KMS-11 (cell line): Measurements from ENCODE around the gene RNF166.

Source experiments
- H2AFZ ChIP-seq: fragments of 200-600 bp; sonication (generic); 2 replicates; pipeline ENCODE4 v1.6.1; 2016; ENCODE audit warnings: antibody characterized with exemption, mixed run types, low read depth
- H3K27ac ChIP-seq: fragments of 200-600 bp; sonication (generic); 2 replicates; pipeline ENCODE4 v1.6.1; 2016; ENCODE audit warnings: mild to moderate bottlenecking, mixed run types
- H3K27me3 ChIP-seq: fragments of 200-600 bp; sonication (generic); 2 replicates; pipeline ENCODE4 v1.6.1; 2017; ENCODE audit warnings: mild to moderate bottlenecking, low read depth, mixed run types, moderate library complexity; ENCODE audit not compliant: insufficient read depth
- H3K36me3 ChIP-seq: fragments of 200-600 bp; sonication (generic); 2 replicates; pipeline ENCODE4 v1.6.1; 2017; ENCODE audit warnings: mild to moderate bottlenecking, mixed run types; ENCODE audit not compliant: insufficient read depth
- H3K4me1 ChIP-seq: fragments of 200-600 bp; sonication (generic); 2 replicates; pipeline ENCODE4 v1.6.1; 2016; ENCODE audit warnings: mild to moderate bottlenecking, low read depth, mixed run types; ENCODE audit not compliant: poor library complexity, severe bottlenecking
- H3K4me2 ChIP-seq: fragments of 200-600 bp; sonication (generic); 2 replicates; pipeline ENCODE4 v1.7.0; 2016; ENCODE audit warnings: mild to moderate bottlenecking, mixed run types
- H3K4me3 ChIP-seq: fragments of 200-600 bp; sonication (generic); IDR thresholded peaks from 2 replicates; pipeline ENCODE4 v1.6.1; 2017; ENCODE audit warnings: low read depth, low read length, mixed read lengths; ENCODE audit not compliant: insufficient read depth
- H3K79me2 ChIP-seq: fragments of 200-600 bp; sonication (generic); 2 replicates; pipeline ENCODE4 v1.6.1; 2016; ENCODE audit warnings: low read depth, mixed run types; ENCODE audit not compliant: insufficient read depth
- H3K9ac ChIP-seq: fragments of 200-600 bp; sonication (generic); 2 replicates; pipeline ENCODE4 v1.6.1; 2016; ENCODE audit warnings: mild to moderate bottlenecking, mixed run types
- H4K20me1 ChIP-seq: fragments of 200-600 bp; sonication (generic); 2 replicates; pipeline ENCODE4 v1.6.1; 2016; ENCODE audit warnings: mild to moderate bottlenecking, mixed run types; ENCODE audit not compliant: insufficient read depth
- TF ChIP-seq, protein P1 (sequence below): fragments of 200-600 bp; sonication (generic); conservative IDR thresholded peaks from 2 replicates; pipeline ENCODE4 v1.6.1; 2017; ENCODE audit warnings: low read depth, mild to moderate bottlenecking, antibody characterized with exemption, low read length, moderate library complexity, mixed read lengths

Gene RNF166

DNA sequence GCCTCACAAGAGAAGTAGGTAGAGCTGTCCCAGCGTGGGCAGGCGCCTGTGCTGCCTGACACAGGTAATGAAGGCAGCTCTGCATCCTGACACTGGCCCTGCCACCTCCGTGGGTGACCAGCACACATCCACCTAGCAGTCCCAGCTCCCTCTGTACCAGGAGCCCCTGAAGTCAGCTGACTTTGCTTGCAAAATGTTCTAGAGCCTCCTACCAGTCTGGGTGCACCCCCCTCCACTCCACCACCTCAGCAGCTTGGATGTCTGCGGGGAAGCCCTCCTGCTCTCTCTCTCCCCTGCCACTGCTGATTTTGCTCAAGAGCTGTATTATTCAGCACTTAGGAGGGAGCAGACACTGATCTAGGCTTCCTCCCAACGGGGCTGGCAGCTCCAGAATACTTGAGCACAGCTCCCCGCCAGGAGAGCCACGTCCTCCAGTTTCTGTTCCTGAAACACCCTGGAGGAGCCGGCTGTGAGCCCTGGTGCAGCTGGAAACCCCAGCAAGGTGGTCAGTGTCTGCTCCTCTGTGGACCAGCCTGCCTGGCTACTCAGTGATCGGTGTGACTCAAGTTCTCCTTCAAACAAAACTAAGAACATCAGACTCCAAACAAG is 1.0 kb downstream of the RNF166 start:
- H3K36me3 ChIP-seq, result no peaks in the 10 kb centered on the region
- no peaks in the 10 kb centered on the region for H4K20me1 ChIP-seq
- no peak overlapping the region for H3K4me3 ChIP-seq
- TF ChIP-seq, protein P1, sequence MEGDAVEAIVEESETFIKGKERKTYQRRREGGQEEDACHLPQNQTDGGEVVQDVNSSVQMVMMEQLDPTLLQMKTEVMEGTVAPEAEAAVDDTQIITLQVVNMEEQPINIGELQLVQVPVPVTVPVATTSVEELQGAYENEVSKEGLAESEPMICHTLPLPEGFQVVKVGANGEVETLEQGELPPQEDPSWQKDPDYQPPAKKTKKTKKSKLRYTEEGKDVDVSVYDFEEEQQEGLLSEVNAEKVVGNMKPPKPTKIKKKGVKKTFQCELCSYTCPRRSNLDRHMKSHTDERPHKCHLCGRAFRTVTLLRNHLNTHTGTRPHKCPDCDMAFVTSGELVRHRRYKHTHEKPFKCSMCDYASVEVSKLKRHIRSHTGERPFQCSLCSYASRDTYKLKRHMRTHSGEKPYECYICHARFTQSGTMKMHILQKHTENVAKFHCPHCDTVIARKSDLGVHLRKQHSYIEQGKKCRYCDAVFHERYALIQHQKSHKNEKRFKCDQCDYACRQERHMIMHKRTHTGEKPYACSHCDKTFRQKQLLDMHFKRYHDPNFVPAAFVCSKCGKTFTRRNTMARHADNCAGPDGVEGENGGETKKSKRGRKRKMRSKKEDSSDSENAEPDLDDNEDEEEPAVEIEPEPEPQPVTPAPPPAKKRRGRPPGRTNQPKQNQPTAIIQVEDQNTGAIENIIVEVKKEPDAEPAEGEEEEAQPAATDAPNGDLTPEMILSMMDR, result no peak
- no peaks in the 10 kb centered on the region for H3K27me3 ChIP-seq
- peak overlapping the region; percentile 57; the same call in 1 of the 2 replicates for H3K9ac ChIP-seq
- peak overlapping the region; percentile 97 for H3K4me2 ChIP-seq
- H3K79me2 ChIP-seq, result peaks cover 41% of the 10 kb centered on the region; the same call in 1 of the 2 replicates
- peak overlapping the region; percentile 54 for H2AFZ ChIP-seq
- H3K4me1 ChIP-seq, result peaks cover 46% of the 10 kb centered on the region
- no peak overlapping the region; the same call in 1 of the 2 replicates for H3K27ac ChIP-seq

DNA sequence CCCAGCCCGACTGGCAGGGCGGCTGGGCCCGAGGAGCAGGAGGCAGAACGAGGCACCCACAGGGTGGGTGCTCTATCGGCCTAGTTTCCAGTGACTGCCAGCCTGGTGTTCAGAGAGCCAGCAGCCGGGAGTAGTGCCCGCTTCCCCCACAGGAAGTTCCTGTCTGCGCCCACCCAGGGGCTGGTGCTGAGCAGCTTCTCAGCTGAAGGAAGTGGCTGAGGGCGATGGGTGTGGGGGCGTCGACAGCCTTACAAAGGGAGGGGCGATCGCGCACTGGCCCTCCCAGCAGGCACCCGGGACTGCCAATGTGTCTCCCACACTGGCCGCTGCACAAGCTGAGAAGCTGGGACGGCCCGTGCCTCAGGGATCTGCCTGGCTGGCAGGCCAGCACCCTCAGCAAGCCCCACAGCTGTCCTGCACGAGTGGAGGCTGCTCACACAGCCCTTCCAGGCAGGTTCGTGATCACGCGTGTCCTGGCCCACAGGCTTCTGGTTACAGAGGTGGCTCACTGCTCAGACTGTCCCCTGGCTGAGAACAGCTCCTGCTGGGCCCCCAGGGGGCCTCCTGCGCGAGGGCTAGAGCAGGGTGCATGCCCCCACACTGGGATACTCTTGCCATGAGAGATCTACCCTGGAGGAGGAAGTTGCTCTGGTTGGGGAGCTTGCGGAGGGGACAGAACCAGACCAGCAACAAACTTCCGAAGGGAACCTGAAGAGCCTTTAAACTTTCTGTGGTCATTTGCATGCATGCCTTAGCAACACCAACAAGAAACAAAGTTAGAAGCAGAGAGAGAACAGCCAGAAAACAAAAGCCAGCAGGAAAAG is 2.5 kb downstream of the RNF166 start:
- H2AFZ ChIP-seq, result no peak overlapping the region
- no peak overlapping the region for H3K4me2 ChIP-seq
- no peaks in the 10 kb centered on the region for H4K20me1 ChIP-seq
- TF ChIP-seq, protein P1, result no peak
- H3K9ac ChIP-seq, result no peak overlapping the region
- no peaks in the 10 kb centered on the region for H3K27me3 ChIP-seq
- H3K36me3 ChIP-seq, result no peaks in the 10 kb centered on the region
- H3K4me1 ChIP-seq, result peaks cover 42% of the 10 kb centered on the region
- H3K4me3 ChIP-seq, result no peak overlapping the region
- H3K27ac ChIP-seq, result no peak overlapping the region
- peaks cover 28% of the 10 kb centered on the region; the same call in 1 of the 2 replicates for H3K79me2 ChIP-seq

DNA sequence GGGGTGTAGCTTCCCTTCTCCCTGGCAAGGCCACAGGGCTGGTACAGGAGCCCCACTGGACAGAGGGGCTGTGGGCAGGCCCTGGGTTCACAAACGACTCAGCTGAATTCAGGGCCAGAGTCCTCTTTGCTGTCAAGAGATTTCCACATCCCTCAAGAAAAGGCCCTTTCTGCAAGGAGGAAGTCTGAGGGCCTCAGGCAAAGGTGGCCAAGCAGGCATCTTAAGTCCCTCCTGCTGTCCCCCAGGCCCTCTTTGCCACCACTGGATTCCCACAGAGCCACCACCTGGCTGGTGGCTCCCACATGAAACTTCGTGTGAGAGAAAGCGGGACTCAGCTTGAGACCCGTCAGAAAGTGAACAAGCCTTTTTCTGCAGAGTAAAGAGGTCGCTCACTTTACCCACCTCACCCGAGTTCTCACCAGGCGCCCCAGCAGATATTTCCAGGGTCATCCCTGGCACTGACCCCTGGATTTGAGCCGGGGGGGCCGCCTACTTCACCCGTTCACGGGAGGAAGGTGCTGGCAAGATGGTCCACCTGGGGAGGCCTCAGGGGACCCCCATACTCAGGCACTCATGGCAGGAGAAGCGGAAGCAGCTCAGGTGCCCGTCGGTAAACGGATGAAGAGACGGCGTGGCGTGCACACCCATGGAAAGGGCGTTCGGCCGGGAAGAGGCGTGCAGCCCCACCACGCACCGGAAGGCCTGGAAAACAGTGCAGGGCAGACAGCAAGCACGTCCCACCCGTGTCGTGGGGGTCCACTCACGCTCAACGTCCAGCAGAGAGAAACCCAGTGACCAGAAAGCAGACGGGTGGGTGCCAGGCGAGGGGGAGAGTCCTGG is 3.6 kb downstream of the RNF166 start:
- no peaks in the 10 kb centered on the region for H3K36me3 ChIP-seq
- H3K9ac ChIP-seq, result no peak overlapping the region
- TF ChIP-seq, protein P1, result no peak
- no peak overlapping the region for H3K27ac ChIP-seq
- H3K27me3 ChIP-seq, result no peaks in the 10 kb centered on the region
- no peak overlapping the region for H3K4me2 ChIP-seq
- H3K79me2 ChIP-seq, result peaks cover 17% of the 10 kb centered on the region; the same call in 1 of the 2 replicates
- no peak overlapping the region for H2AFZ ChIP-seq
- H3K4me1 ChIP-seq, result peaks cover 32% of the 10 kb centered on the region
- no peak overlapping the region for H3K4me3 ChIP-seq
- no peaks in the 10 kb centered on the region for H4K20me1 ChIP-seq

DNA sequence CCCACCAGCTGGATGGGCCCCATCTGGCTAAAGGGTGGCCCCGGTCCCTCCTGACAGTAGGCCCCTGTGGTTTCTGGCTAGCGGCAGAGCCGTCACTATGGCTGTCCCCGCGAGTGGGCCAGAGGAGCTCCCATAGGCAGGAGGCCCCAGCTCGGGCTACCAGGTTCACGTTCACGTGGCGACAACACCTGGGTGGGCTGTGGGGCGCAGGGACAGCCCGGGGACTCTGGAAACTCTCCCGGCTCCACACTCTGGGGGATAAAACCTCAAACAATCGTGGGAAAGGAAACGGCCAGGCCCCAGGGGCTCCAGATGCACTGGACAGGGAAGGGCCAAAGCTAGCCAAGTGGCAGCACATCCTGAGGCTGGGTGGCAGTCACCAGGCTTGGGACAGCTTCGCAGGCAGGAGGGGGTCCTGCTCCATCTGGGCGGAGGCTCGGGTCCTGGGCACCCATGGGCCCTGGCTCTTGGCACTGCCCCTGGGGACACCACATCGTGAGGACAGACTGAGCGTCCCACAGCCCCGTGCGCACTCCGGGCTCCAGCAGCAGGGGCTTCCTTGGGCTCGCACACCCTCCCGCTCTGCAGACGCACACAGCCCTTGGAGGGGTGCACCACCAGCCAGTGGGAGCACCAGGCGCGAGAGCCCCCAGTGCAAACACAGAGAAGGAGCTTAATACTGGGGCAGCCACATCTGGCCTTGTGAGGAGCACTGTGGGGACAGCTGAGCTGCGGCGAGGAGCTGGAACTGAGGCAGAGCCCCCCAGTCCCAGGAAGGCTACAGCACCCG is 4.4 kb downstream of the RNF166 start:
- peak overlapping the region; percentile 88 for H3K4me2 ChIP-seq
- no peak overlapping the region for H3K9ac ChIP-seq
- peaks cover 29% of the 10 kb centered on the region for H3K4me1 ChIP-seq
- no peak overlapping the region for H2AFZ ChIP-seq
- TF ChIP-seq, protein P1, result no peak
- H3K27ac ChIP-seq, result no peak overlapping the region
- H3K4me3 ChIP-seq, result no peak overlapping the region
- no peaks in the 10 kb centered on the region for H3K27me3 ChIP-seq
- 0 out of 2 replicates have a peak, but pooled peaks cover 15% of the 10 kb centered on the region for H3K79me2 ChIP-seq
- H4K20me1 ChIP-seq, result no peaks in the 10 kb centered on the region
- no peaks in the 10 kb centered on the region for H3K36me3 ChIP-seq
